ENCODE measurements around the gene ZDHHC14. TPM values are rescaled to one million over a fixed set of nuclear protein-coding genes. Genes with fewer than 3 reads are reported as not detected.

The ZDHHC14 gene
- total RNA-seq, 1 experiment from 2014 or later: 1.7 TPM

- Histone ChIP-seq H3K14ac (ENCODE audit: insufficient read depth, low read length) (no peak overlapping the region), H3K18ac (ENCODE audit: insufficient read length, low read depth, low read length) (no peak overlapping the region), H3K4me2 (ENCODE audit: insufficient read depth, insufficient read length, low read length) (no peak overlapping the region), H4K91ac (ENCODE audit: insufficient read length, low read depth, low read length) (no peak overlapping the region), H3K4ac (ENCODE audit: low read depth, low read length) (no peak overlapping the region), H3K56ac (ENCODE audit: insufficient read length, low read depth, low read length) (no peak overlapping the region), H2BK20ac (ENCODE audit: low read depth, low read length, poor library complexity, severe bottlenecking) (no peak overlapping the region), H2BK5ac (ENCODE audit: insufficient read length, low read length) (no peak overlapping the region), H3K9ac (ENCODE audit: extremely low read depth, insufficient read length, low read length) (no peak overlapping the region), H3K79me1 (ENCODE audit: insufficient read depth, low read depth, low read length, poor library complexity, severe bottlenecking) (no peaks in the 10 kb centered on the region), H2BK12ac (ENCODE audit: insufficient read length, low read depth, low read length) (no peak overlapping the region), H2AK5ac (ENCODE audit: insufficient read length, low read length) (no peak overlapping the region), H3K27ac (ENCODE audit: insufficient read length, low read depth, low read length) (no peak overlapping the region), H2BK15ac (ENCODE audit: low read depth, low read length) (no peak overlapping the region), H4K5ac (ENCODE audit: insufficient read length, low read depth, low read length) (no peak overlapping the region), H3K23me2 (ENCODE audit: insufficient read length, low read depth, low read length, poor library complexity, severe bottlenecking) (no peaks in the 10 kb centered on the region), H3K23ac (ENCODE audit: insufficient read length, low read depth, low read length) (no peak overlapping the region), H2AFZ (ENCODE audit: low read length) (no peak overlapping the region), H3K79me2 (ENCODE audit: insufficient read depth, low read length) (no peaks in the 10 kb centered on the region), H2BK120ac (ENCODE audit: low read depth, low read length, poor library complexity, severe bottlenecking) (no peak overlapping the region), H4K20me1 (ENCODE audit: control insufficient read depth, insufficient read depth, insufficient read length) (no peaks in the 10 kb centered on the region), H3K9me3 (ENCODE audit: control insufficient read depth, low read depth, low read length) (no peaks in the 10 kb centered on the region), H3K4me1 (ENCODE audit: insufficient read depth, low read length) (peaks cover 5% of the 10 kb centered on the region), H3T11ph (ENCODE audit: low read length) (no peak overlapping the region), H4K8ac (replicated peaks; ENCODE audit: insufficient read length, low read depth, low read length) (no peak overlapping the region), H3K27me3 (ENCODE audit: insufficient read depth, low read length) (no peaks in the 10 kb centered on the region)
- WGBS (ENCODE audit: extremely low coverage, insufficient read length, low lambda C conversion rate): no CpG with 5 or more reads among the region's 10 CpGs
- Mint-ChIP-seq H3K4me3 (no peak overlapping the region), H3K27ac (no peak overlapping the region), H3K9me3 (peaks cover 3% of the 10 kb centered on the region in 2 experiments; a peak in 3 of 5 replicates), H3K27me3 (ENCODE audit: low read depth) (no peaks in the 10 kb centered on the region), H3K4me1 (peaks cover 9 to 13% of the 10 kb centered on the region in 2 experiments), H3K36me3 (ENCODE audit: insufficient read depth in 1 of 3, low read depth in 3 of 3) (no peaks in the 10 kb centered on the region)
- DNase-seq: no peak
- TF ChIP-seq CTCF (conservative IDR thresholded peaks at IDR 0.05): no peak
Observed at GRCh38 chr6:157484181-157484580, 103.2 kb downstream of the ZDHHC14 start.

All from H9 (cell line).